Measurements from ENCODE around the gene KLK15. TPM values are rescaled to one million over a fixed set of nuclear protein-coding genes. Genes with fewer than 3 reads are reported as not detected.

KLK15 gene, protein sequence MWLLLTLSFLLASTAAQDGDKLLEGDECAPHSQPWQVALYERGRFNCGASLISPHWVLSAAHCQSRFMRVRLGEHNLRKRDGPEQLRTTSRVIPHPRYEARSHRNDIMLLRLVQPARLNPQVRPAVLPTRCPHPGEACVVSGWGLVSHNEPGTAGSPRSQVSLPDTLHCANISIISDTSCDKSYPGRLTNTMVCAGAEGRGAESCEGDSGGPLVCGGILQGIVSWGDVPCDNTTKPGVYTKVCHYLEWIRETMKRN
- not detected in 2 replicates for total RNA-seq

DNA sequence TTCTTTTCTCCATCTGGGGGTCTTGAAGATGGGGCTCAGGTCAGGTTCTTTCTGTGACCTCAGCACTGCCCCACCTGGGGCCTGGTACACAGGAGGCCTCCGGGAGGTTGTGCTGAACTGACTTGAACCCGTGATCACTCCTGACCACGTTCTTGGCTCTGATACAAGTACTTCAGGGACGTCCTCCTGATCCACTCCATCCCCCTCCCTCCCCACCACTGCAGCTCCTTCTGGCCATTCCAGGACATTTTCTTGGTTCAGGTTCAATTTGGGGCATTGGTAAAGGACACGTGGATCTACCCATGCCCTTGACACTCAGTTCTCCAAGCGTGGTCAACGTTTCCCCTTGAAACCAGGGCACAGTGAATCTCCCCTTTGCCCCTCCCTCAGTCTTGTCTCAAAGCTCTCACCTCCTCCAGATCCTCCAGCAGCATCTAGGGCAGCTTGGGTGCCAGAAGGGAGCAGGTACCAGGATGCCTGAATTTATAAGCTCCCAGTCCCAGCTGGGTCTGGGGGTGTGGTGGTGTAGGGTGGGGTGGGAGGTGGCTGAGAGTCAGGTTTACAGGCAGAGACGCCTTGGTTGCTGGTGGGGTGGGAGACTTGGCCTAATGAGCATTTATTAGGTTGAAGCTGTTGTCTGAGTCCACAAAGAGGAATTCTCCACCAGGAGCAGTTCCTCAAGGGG is at the start of gene KLK15:
Gene KLK15, minus strand, starts transcription at position 458 of the 685 bp plus-strand sequence. CDS start 2,082 bp downstream, outside the sequence.
- DNase-seq: no peak

DNA sequence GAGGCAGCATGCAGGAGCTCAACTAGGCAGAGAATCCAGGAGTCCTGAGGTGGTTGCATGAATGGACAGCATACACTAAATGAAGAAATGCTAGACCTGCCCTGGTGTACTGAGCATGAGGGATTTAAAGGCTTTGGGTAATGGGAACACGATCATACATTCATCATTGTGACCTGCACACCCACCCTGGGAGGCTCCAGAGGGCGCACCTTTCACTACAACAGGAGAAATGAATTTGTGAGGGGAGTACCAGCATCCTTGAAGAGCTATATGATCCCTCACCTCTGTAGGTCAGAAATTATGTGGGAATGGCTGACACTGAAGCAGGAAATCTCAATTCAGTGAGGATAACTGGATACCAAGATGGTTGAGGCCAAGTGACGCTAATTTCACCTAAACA is 48.8 kb upstream of the KLK15 start:
- no peak for DNase-seq

DNA sequence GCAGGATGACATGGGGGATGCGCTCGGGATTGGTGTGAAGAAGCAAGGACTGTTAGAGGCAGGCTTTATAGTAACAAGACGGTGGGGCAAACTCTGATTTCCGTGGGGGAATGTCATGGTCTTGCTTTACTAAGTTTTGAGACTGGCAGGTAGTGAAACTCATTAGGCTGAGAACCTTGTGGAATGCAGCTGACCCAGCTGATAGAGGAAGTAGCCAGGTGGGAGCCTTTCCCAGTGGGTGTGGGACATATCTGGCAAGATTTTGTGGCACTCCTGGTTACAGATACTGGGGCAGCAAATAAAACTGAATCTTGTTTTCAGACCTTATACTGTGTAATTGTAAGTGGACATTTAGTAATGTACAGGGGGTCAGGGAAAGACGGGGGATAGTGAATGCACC is 46.9 kb upstream of the KLK15 start:
- no peak for DNase-seq

DNA sequence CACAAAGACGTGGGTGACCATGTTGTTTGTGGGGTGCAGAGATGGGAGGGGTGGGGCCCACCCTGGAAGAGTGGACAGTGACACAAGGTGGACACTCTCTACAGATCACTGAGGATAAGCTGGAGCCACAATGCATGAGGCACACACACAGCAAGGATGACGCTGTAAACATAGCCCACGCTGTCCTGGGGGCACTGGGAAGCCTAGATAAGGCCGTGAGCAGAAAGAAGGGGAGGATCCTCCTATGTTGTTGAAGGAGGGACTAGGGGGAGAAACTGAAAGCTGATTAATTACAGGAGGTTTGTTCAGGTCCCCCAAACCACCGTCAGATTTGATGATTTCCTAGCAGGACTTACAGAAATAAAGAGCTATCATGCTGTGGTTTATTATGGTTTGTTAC is 45.5 kb upstream of the KLK15 start:
- DNase-seq: no peak

DNA sequence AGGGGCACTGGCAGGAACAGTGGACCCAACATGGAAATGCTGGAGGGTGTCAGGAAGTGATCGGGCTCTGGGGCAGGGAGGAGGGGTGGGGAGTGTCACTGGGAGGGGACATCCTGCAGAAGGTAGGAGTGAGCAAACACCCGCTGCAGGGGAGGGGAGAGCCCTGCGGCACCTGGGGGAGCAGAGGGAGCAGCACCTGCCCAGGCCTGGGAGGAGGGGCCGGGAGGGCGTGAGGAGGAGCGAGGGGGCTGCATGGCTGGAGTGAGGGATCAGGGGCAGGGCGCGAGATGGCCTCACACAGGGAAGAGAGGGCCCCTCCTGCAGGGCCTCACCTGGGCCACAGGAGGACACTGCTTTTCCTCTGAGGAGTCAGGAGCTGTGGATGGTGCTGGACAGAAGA is 44.0 kb upstream of the KLK15 start:
- no peak for DNase-seq

DNA sequence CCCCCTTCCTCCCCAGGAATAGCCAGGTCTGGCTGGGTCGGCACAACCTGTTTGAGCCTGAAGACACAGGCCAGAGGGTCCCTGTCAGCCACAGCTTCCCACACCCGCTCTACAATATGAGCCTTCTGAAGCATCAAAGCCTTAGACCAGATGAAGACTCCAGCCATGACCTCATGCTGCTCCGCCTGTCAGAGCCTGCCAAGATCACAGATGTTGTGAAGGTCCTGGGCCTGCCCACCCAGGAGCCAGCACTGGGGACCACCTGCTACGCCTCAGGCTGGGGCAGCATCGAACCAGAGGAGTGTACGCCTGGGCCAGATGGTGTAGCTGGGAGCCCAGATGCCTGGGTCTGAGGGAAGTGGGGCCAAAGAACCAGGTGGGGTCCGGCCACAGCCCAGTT is 43.1 kb upstream of the KLK15 start:
- DNase-seq: no peak

DNA sequence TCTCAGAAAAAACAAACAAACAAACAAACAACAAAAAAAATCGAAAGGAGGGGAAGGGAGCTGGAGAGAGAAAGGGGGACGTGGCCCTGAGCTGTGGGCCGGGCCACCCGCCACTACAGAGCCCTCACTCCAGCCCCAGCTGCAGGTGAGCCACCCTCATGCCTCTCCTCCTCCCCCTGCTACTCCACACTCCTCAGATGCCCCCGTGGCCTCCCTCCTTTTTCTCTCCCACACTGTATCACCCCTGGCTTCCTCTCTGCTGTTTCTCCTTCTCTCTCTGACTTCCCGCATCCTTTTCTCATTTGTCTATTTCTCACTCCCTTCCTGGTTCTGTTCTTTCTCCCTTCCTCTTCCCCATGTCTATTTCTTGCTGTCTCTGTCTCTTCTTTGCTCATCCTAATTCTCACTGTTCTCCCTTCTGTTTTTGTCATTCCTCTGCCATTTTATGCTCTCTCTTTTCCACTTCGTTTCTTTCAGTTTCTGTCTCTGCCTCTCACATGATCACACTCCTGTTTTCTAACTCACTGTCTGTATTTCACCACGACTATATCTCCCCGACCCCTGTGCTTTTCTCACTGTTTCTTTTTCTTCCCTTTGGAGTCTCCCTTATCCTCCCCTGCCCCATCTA is 42.5 kb upstream of the KLK15 start:
- no peak for DNase-seq

DNA sequence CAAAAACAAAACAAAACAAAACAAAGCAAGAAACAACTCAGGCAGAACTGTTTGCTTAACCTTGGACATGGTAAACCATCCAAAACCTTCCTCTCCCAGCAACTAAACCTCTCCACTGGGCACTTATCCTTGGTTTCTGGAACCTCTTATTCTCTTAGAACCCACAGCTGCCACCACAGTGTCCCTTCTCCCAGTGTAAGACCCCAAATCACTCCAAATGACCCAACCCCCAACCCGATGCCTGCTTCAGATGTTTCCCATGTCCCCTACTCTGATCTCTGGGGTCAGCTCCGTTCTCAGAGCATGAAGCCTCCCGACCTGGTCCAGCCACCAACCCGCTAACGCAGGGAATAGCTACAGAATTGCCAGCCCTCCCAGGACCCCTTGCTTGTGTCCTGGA is 40.8 kb upstream of the KLK15 start:
- DNase-seq: no peak

DNA sequence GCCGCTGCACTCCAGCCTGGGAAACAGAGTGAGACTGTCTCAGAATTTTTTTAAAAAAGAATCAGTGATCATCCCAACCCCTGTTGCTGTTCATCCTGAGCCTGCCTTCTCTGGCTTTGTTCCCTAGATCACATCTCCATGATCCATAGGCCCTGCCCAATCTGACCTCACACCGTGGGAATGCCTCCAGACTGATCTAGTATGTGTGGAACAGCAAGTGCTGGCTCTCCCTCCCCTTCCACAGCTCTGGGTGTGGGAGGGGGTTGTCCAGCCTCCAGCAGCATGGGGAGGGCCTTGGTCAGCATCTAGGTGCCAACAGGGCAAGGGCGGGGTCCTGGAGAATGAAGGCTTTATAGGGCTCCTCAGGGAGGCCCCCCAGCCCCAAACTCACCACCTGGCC is 39.7 kb upstream of the KLK15 start, which contains the start of gene KLK2:
Gene KLK2, plus strand, starts transcription at position 384 of the 400 bp plus-strand sequence. CDS start 35 bp downstream, outside the sequence.
- no peak for DNase-seq

DNA sequence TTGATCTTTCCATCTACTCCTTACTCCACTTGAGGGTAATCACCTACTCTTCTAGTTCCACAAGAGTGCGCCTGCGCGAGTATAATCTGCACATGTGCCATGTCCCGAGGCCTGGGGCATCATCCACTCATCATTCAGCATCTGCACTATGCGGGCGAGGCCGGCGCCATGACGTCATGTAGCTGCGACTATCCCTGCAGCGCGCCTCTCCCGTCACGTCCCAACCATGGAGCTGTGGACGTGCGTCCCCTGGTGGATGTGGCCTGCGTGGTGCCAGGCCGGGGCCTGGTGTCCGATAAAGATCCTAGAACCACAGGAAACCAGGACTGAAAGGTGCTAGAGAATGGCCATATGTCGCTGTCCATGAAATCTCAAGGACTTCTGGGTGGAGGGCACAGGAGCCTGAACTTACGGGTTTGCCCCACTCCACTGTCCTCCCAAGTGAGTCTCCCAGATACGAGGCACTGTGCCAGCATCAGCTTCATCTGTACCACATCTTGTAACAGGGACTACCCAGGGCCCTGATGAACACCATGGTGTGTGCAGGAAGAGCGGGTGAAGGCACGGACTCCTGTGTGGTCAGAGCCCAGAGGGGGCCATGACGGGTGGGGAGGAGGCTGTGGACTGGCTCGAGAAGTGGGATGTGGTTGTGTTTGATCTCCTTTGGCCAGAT is 37.2 kb upstream of the KLK15 start:
- DNase-seq: peak; percentile 38

DNA sequence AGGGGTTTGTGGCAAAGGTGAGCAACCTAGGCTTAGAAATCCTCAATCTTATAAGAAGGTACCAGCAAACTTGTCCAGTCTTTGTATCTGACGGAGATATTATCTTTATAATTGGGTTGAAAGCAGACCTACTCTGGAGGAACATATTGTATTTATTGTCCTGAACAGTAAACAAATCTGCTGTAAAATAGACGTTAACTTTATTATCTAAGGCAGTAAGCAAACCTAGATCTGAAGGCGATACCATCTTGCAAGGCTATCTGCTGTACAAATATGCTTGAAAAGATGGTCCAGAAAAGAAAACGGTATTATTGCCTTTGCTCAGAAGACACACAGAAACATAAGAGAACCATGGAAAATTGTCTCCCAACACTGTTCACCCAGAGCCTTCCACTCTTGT is 36.1 kb upstream of the KLK15 start:
- no peak for DNase-seq

DNA sequence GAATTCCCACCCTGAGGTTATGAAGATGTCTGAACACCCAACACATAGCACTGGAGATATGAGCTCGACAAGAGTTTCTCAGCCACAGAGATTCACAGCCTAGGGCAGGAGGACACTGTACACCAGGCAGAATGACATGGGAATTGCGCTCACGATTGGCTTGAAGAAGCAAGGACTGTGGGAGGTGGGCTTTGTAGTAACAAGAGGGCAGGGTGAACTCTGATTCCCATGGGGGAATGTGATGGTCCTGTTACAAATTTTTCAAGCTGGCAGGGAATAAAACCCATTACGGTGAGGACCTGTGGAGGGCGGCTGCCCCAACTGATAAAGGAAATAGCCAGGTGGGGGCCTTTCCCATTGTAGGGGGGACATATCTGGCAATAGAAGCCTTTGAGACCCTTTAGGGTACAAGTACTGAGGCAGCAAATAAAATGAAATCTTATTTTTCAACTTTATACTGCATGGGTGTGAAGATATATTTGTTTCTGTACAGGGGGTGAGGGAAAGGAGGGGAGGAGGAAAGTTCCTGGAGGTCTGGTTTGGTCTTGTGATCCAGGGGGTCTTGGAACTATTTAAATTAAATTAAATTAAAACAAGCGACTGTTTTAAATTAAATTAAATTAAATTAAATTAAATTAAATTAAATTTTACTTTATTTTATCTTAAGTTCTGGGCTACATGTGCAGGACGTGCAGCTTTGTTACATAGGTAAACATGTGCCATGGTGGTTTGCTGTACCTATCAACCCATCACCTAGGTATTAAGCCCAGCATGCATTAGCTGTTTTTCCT is 28.3 kb upstream of the KLK15 start:
- DNase-seq: no peak

DNA sequence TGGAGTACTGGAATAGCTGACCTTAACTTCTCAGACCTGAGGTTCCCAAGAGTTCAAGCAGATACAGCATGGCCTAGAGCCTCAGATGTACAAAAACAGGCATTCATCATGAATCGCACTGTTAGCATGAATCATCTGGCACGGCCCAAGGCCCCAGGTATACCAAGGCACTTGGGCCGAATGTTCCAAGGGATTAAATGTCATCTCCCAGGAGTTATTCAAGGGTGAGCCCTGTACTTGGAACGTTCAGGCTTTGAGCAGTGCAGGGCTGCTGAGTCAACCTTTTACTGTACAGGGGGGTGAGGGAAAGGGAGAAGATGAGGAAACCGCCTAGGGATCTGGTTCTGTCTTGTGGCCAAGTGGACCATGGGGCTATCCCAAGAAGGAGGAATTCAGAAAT is 27.6 kb upstream of the KLK15 start:
- no peak for DNase-seq

DNA sequence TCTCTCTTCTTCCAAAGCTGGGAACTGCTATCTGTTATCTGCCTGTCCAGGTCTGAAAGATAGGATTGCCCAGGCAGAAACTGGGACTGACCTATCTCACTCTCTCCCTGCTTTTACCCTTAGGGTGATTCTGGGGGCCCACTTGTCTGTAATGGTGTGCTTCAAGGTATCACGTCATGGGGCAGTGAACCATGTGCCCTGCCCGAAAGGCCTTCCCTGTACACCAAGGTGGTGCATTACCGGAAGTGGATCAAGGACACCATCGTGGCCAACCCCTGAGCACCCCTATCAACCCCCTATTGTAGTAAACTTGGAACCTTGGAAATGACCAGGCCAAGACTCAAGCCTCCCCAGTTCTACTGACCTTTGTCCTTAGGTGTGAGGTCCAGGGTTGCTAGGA is 26.5 kb upstream of the KLK15 start:
- DNase-seq: no peak

DNA sequence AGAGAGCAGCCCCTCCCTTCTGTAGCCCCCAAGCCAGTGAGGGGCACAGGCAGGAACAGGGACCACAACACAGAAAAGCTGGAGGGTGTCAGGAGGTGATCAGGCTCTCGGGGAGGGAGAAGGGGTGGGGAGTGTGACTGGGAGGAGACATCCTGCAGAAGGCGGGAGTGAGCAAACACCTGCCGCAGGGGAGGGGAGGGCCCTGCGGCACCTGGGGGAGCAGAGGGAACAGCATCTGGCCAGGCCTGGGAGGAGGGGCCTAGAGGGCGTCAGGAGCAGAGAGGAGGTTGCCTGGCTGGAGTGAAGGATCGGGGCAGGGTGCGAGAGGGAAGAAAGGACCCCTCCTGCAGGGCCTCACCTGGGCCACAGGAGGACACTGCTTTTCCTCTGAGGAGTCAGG is 25.5 kb upstream of the KLK15 start:
- DNase-seq: no peak

DNA sequence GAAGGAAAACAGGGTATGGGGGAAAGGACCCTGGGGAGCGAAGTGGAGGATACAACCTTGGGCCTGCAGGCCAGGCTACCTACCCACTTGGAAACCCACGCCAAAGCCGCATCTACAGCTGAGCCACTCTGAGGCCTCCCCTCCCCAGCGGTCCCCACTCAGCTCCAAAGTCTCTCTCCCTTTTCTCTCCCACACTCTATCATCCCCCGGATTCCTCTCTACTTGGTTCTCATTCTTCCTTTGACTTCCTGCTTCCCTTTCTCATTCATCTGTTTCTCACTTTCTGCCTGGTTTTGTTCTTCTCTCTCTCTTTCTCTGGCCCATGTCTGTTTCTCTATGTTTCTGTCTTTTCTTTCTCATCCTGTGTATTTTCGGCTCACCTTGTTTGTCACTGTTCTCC is 24.0 kb upstream of the KLK15 start:
- DNase-seq: no peak

DNA sequence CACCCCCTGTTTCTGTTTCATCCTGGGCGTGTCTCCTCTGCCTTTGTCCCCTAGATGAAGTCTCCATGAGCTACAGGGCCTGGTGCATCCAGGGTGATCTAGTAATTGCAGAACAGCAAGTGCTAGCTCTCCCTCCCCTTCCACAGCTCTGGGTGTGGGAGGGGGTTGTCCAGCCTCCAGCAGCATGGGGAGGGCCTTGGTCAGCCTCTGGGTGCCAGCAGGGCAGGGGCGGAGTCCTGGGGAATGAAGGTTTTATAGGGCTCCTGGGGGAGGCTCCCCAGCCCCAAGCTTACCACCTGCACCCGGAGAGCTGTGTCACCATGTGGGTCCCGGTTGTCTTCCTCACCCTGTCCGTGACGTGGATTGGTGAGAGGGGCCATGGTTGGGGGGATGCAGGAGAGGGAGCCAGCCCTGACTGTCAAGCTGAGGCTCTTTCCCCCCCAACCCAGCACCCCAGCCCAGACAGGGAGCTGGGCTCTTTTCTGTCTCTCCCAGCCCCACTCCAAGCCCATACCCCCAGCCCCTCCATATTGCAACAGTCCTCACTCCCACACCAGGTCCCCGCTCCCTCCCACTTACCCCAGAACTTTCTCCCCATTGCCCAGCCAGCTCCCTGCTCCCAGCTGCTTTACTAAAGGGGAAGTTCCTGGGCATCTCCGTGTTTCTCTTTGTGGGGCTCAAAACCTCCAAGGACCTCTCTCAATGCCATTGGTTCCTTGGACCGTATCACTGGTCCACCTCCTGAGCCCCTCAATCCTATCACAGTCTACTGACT is 21.4 kb upstream of the KLK15 start, which contains the start of gene KLK3:
Gene KLK3, plus strand, starts transcription at position 280 of the 775 bp plus-strand sequence. Its CDS starts 41 bp downstream, at position 321.
- no peak for DNase-seq

DNA sequence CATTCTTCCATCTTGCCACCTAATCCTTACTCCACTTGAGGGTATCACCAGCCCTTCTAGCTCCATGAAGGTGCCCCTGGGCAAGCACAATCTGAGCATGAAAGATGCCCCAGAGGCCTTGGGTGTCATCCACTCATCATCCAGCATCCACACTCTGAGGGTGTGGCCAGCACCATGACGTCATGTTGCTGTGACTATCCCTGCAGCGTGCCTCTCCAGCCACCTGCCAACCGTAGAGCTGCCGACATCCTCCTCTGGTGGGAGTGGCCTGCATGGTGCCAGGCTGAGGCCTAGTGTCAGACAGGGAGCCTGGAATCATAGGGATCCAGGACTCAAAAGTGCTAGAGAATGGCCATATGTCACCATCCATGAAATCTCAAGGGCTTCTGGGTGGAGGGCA is 18.2 kb upstream of the KLK15 start:
- no peak for DNase-seq

DNA sequence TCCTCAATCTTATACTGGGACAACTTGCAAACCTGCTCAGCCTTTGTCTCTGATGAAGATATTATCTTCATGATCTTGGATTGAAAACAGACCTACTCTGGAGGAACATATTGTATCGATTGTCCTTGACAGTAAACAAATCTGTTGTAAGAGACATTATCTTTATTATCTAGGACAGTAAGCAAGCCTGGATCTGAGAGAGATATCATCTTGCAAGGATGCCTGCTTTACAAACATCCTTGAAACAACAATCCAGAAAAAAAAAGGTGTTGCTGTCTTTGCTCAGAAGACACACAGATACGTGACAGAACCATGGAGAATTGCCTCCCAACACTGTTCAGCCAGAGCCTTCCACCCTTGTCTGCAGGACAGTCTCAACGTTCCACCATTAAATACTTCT is 17.4 kb upstream of the KLK15 start:
- no peak for DNase-seq

DNA sequence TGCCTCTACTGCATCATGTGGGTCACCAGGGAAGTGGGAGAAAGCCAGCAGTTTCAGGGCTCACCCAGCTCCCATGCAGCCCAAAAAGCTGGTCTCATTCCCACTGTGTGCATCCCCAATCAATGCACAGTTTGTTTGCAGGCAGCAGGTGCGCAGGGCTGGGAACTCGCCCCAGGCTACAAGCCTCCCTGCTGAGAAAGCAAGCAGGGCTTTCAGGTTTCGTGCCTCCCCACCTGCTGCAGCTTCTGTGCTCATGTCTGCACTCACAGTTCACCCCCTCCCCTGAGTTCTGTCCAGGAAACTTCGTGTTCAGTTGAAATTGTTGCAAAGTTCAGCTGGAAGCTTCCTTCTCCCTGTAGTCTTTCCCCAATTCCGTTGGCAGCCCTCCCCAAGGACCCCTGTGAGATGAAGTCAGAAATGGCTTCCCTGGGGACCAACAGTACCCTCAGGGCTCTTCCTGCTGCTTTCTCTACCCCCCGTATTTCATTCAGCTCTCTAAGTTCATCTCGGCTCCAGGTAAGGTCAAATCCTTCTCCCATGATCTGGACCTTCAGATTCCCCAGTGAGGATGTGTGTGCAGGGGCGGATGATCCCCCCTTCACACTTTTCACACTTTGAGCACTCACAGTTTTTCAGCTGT is 11.0 kb upstream of the KLK15 start:
- no peak for DNase-seq

DNA sequence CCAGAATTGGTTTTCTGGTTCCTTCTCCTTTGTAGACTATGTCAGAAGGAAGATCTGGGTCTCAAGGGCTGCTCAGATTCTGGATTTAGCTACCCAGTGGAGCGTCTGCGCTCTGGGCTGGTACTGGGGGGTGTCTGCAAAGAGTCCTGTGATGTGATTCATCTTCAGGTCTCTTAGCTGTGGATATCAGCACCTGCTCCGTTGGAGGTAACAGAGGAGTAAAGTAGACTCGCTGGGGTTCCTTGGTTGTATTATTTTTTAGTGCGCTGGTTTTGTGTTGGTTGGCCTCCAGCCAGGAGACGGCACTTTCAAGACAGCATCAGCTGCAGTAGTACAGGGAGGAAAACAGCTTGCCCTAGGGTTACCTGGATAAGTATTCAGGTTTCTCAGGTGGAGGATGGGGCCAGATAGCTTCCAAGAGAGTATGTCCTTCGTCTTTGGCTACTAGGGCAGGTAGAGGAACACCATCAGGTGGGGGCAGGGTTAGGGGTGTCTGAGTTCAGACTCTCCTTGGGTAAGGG is 10.4 kb upstream of the KLK15 start:
- no peak for DNase-seq
